WI38 (cell line): Measurements from ENCODE around the gene CD300LF.

Source experiments
- H3K4me3 ChIP-seq: 2 replicates; pipeline ENCODE4 v1.5.1; 2011; ENCODE audit warnings: low read depth, mild to moderate bottlenecking, control low read depth, low read length
- TF ChIP-seq, protein P1 (sequence below): IDR thresholded peaks from 2 replicates; pipeline ENCODE4 v1.5.1; 2012; ENCODE audit warnings: low read depth, mild to moderate bottlenecking, control low read depth, low read length

Gene CD300LF

GRCh38 chr17:74734256-74734655 lies 21.5 kb upstream of the CD300LF start:
- no peak overlapping the region for H3K4me3 ChIP-seq
- TF ChIP-seq, protein P1, sequence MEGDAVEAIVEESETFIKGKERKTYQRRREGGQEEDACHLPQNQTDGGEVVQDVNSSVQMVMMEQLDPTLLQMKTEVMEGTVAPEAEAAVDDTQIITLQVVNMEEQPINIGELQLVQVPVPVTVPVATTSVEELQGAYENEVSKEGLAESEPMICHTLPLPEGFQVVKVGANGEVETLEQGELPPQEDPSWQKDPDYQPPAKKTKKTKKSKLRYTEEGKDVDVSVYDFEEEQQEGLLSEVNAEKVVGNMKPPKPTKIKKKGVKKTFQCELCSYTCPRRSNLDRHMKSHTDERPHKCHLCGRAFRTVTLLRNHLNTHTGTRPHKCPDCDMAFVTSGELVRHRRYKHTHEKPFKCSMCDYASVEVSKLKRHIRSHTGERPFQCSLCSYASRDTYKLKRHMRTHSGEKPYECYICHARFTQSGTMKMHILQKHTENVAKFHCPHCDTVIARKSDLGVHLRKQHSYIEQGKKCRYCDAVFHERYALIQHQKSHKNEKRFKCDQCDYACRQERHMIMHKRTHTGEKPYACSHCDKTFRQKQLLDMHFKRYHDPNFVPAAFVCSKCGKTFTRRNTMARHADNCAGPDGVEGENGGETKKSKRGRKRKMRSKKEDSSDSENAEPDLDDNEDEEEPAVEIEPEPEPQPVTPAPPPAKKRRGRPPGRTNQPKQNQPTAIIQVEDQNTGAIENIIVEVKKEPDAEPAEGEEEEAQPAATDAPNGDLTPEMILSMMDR = no peak

DNA sequence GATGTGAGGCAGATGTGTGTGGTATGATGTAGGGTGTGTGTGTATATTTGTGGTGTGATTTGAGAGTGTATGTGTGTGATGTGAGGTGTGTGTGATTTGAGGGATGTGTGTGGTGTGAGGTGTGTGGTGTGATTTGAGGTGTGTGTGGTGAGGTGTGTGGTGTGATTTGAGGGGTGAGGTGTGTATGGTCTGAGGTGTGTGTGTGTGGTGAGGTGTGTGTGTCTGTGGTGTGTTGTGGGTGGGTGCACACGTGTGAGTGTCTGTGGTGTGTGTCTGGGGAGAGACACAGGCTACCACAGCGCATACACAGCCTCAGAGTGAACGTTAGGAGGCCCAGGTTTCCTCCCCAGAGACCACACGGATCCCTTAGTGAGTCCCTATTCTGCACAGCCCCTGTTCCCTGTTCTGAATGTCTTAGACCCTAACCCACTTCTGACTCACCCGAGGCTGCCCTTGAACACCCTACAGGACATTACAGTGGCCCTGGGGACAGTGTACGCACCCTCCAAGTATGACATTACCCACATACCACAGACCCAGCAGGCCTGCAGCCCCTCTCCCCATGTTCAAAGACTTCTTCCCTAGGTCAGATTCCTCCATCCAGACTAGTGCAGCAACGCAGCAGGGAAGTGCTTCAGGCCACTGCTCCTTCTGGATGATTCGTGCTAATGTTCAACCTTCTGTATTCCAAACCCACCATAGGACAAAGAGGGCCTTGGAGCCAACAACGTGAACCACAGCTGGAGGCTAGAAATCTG lies 20.8 kb upstream of the CD300LF start:
- TF ChIP-seq, protein P1 = no peak
- no peak overlapping the region for H3K4me3 ChIP-seq

DNA sequence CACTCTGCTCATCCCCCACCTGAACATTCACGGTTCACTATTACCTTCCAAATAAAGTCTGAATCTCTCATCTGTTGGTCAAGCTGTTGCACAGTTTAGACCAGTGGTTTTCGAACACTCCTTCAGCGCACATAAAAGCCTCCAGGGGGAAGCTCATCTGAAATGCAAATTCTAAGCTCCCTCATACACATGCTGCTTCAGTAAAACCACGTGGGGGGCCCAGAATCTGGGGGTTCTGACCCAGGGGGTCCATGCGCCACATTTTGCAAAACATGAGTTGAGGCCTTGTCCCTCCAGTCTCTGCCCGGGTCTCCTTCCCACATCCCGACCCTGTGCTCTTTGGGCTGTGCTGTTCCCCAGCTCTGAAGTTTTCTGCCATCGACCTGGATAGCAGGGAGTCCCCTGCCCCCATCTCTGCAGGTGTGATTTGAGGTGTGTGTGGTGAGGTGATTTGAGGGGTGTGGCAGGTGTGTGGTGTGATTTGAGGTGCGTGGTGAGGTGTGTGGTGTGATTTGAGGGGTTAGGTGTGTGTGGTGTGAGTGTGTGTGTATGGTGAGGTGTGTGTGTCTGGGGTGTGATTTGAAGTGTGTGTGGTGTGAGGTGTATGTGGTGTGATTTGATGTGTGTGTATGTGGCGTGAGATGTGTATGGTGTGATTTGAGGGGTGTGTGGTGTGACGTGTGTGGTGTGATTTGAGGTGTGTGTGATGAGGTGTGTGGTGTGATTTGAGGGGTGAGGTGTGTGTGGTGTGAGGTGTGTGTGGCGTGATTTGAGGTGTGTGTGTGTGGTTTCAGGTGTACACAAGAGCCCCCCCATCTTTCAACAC lies 19.5 kb upstream of the CD300LF start:
- H3K4me3 ChIP-seq = no peak overlapping the region
- TF ChIP-seq, protein P1 = no peak

GRCh38 chr17:74731347-74731605 lies 18.6 kb upstream of the CD300LF start:
- no peak overlapping the region for H3K4me3 ChIP-seq
- TF ChIP-seq, protein P1 = no peak

DNA sequence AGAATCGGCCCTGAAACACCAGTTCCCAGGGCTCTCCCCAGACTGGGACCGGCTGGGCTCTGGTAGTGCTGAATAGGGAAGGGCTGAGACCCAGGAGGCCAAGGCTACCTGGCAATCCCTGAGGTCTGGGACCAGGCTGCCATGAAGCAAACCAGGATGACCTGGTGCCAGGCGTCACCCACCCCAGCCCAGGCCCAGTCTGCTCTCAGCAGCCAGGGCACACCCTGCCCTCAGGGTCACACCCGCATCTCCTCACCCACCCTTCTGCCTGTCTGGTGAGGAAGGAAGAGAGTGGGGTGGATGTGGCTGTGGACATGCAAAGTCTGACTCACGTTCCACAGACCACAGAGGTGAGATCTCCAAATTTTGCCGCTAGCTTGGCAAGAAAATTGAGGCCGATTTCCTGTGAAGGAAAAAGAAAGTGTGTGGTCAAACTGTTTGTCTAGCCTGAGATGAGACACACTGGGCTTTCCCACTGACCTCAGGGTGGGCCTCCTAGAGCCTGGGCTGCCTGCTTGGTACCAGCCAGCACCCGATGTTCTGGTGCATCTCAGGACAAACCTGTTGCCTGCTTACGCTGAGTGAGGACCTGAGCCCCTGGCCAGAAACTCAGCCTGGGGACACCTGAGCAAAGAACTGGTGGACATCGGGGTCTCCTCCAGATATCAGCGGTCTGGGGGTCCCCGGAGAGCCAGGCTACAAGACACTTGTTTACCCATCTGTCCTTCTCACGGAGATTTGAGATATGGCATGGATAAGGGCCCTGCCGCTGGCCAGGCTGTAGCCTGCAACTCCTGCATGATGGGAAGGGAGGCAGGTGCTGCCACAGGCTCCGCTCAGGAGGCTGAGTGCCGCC lies 18.0 kb upstream of the CD300LF start:
- TF ChIP-seq, protein P1 = no peak
- H3K4me3 ChIP-seq = no peak overlapping the region

- H3K4me3 ChIP-seq = no peak overlapping the region
- TF ChIP-seq, protein P1 = no peak
Measured at GRCh38 chr17:74729866-74730265, 17.1 kb upstream of the CD300LF start.
